Thyroid gland (tissue), 4 donors: ENCODE measurements around the gene SLC30A1. TPM values are rescaled to one million over a fixed set of nuclear protein-coding genes. Genes with fewer than 3 reads are reported as not detected.

Source experiments
- DNase-seq, 2 donors: peaks; one replicate each; pipeline ENCODE4 v3.0.0-alpha.2; 2019
- H3K27ac ChIP-seq, 3 donors: fragments of 200-600 bp; sonication (generic); 1 replicate in 2 of 3; 2 replicates in 1 of 3; pipeline ENCODE4 v1.5.1; 2016 to 2019; ENCODE audit warnings: mild to moderate bottlenecking in 1 of 3, moderate library complexity in 1 of 3
- H3K27me3 ChIP-seq: fragments of 200-600 bp; sonication (generic); one replicate; pipeline ENCODE4 v1.5.1; 2019
- H3K36me3 ChIP-seq, 2 donors: fragments of 200-600 bp; sonication (generic); one replicate each; pipeline ENCODE4 v1.5.1; 2016 to 2019
- H3K4me1 ChIP-seq, 2 donors: fragments of 200-600 bp; sonication (generic); one replicate each; pipeline ENCODE4 v1.5.1; 2017 to 2019
- H3K4me3 ChIP-seq, 3 donors: fragments of 200-600 bp; sonication (generic); replicated peaks in 1 of 3; 1 replicate in 2 of 3; 2 replicates in 1 of 3; pipeline ENCODE4 v1.5.1; 2016; ENCODE audit warnings: mild to moderate bottlenecking in 1 of 3
- H3K9me3 ChIP-seq: fragments of 200-600 bp; sonication (generic); one replicate; pipeline ENCODE4 v1.5.1; 2017
- POLR2A ChIP-seq, 2 donors: fragments of 450-650 bp; IDR thresholded peaks; one replicate each; pipeline ENCODE4 v1.6.1; 2017; ENCODE audit warnings: antibody characterized with exemption in 2 of 2, mild to moderate bottlenecking in 2 of 2, moderate library complexity in 1 of 2
- WGBS, 2 donors: methylation state at CpG; one replicate each; pipeline ENCODE4 v1.1.5; 2017; 5-methylcytosine and 5-hydroxymethylcytosine counted together
- intact Hi-C: fragments of 100-400 bp; cut with DNase I; formaldehyde crosslinking; loops from one replicate; pipeline ENCODE4 v1.15.1; 2023
- total RNA-seq, 4 donors: library from RNA; depleted of rRNA; stranded (reverse); fragments of >200 nt; gene quantifications; one replicate each; pipeline ENCODE4 v1.2.3, GENCODE V29; 2016
- TF ChIP-seq, protein P1 (sequence below), 6 experiments: fragments of 200-600 bp in 3 of 6; fragments of 450-650 bp in 3 of 6; sonication (generic) in 3 of 6; IDR thresholded peaks; one replicate each; pipeline ENCODE4 v1.5.1; 2016 to 2019; ENCODE audit warnings: antibody characterized with exemption in 6 of 6, mild to moderate bottlenecking in 2 of 6, inconsistent platforms in 1 of 6, moderate library complexity in 1 of 6

SLC30A1 gene
- total RNA-seq, 4 donors from 2014 or later: 22.7 to 36.0 (median 32.4) TPM

GRCh38 chr1:211534545-211535291, 44.2 kb downstream of the SLC30A1 start:
- Histone ChIP-seq H3K4me3 (no peak overlapping the region), H3K9me3 (no peaks in the 10 kb centered on the region), H3K36me3 (no peaks in the 10 kb centered on the region), H3K27me3 (no peaks in the 10 kb centered on the region), H3K4me1 (no peaks in the 10 kb centered on the region), H3K27ac (no peak overlapping the region)
- intact Hi-C loops: no loop called here
- no peak for DNase-seq
- WGBS, 2 donors: 88 to 97% methylated on average over 5 of the region's 5 CpGs
- TF ChIP-seq, protein P1, sequence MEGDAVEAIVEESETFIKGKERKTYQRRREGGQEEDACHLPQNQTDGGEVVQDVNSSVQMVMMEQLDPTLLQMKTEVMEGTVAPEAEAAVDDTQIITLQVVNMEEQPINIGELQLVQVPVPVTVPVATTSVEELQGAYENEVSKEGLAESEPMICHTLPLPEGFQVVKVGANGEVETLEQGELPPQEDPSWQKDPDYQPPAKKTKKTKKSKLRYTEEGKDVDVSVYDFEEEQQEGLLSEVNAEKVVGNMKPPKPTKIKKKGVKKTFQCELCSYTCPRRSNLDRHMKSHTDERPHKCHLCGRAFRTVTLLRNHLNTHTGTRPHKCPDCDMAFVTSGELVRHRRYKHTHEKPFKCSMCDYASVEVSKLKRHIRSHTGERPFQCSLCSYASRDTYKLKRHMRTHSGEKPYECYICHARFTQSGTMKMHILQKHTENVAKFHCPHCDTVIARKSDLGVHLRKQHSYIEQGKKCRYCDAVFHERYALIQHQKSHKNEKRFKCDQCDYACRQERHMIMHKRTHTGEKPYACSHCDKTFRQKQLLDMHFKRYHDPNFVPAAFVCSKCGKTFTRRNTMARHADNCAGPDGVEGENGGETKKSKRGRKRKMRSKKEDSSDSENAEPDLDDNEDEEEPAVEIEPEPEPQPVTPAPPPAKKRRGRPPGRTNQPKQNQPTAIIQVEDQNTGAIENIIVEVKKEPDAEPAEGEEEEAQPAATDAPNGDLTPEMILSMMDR (IDR thresholded peaks at IDR 0.05): no peak
- TF ChIP-seq POLR2A (IDR thresholded peaks at IDR 0.05): no peak

GRCh38 chr1:211532088-211532444, 46.9 kb downstream of the SLC30A1 start:
- no peak overlapping the region for H3K27ac ChIP-seq
- DNase-seq: no peak
- H3K27me3 ChIP-seq: no peaks in the 10 kb centered on the region
- H3K9me3 ChIP-seq: no peaks in the 10 kb centered on the region
- no peaks in the 10 kb centered on the region for H3K36me3 ChIP-seq
- peaks cover 5 to 6% of the 10 kb centered on the region in 2 donors for H3K4me1 ChIP-seq
- 82 to 87% methylated on average over 6 of the region's 6 CpGs for WGBS, 2 donors
- intact Hi-C loops: no loop called here
- no peak for TF ChIP-seq POLR2A (IDR thresholded peaks at IDR 0.05)
- TF ChIP-seq, protein P1 (IDR thresholded peaks at IDR 0.05): no peak
- H3K4me3 ChIP-seq: no peak overlapping the region

GRCh38 chr1:211531194-211532087, 47.5 kb downstream of the SLC30A1 start:
- intact Hi-C loops: no loop called here

DNA sequence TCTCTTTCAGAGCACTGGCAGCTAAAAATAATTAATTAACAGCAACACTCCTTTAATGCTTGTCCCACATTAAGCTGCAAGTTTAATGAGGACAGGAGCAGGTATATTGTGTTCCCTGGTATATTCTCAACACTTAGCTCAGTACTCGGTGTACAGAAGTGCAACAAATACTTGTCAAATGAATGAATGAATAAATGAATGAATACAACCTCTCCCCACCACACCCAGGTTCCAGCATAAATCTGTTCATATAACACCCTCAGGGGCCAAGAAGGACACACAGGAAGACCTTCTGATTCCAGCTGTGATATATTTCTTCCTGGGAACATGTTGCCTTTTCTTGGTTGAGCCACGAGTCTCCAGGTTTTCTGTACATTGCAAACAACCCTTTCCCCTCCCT, 48.9 kb downstream of the SLC30A1 start:
- TF ChIP-seq, protein P1 (IDR thresholded peaks at IDR 0.05): no peak
- no peak for TF ChIP-seq POLR2A (IDR thresholded peaks at IDR 0.05)
- 80 to 81% methylated on average over 2 of the region's 2 CpGs for WGBS, 2 donors

More at GRCh38 chr1:211531194-211532087, 47.5 kb downstream of the SLC30A1 start:
- DNase-seq: no peak
- Histone ChIP-seq H3K27me3 (no peaks in the 10 kb centered on the region), H3K36me3 (no peaks in the 10 kb centered on the region), H3K9me3 (no peaks in the 10 kb centered on the region), H3K27ac (no peak overlapping the region), H3K4me3 (no peak overlapping the region), H3K4me1 (peaks cover 5 to 6% of the 10 kb centered on the region in 2 donors)
- WGBS, 2 donors: 83 to 86% methylated on average over 15 of the region's 15 CpGs
- TF ChIP-seq POLR2A (IDR thresholded peaks at IDR 0.05): no peak
- TF ChIP-seq, protein P1 (IDR thresholded peaks at IDR 0.05): no peak

GRCh38 chr1:211529453-211529852, 49.5 kb downstream of the SLC30A1 start:
- H3K9me3 ChIP-seq: no peaks in the 10 kb centered on the region
- DNase-seq: no peak
- H3K27ac ChIP-seq: no peak overlapping the region
- H3K4me3 ChIP-seq: no peak overlapping the region
- intact Hi-C loops: no loop called here
- H3K27me3 ChIP-seq: no peaks in the 10 kb centered on the region
- 64 to 66% methylated on average over 9 of the region's 9 CpGs for WGBS, 2 donors
- no peaks in the 10 kb centered on the region for H3K36me3 ChIP-seq
- H3K4me1 ChIP-seq: peaks cover 5 to 6% of the 10 kb centered on the region in 2 donors
- TF ChIP-seq, protein P1 (IDR thresholded peaks at IDR 0.05): no peak
- TF ChIP-seq POLR2A (IDR thresholded peaks at IDR 0.05): no peak

More for the DNA sequence above, 48.9 kb downstream of the SLC30A1 start:
- intact Hi-C loops: no loop called here
- Histone ChIP-seq H3K9me3 (no peaks in the 10 kb centered on the region), H3K4me3 (no peak overlapping the region), H3K4me1 (peaks cover 5 to 6% of the 10 kb centered on the region in 2 donors), H3K36me3 (no peaks in the 10 kb centered on the region), H3K27me3 (no peaks in the 10 kb centered on the region), H3K27ac (no peak overlapping the region)
- no peak for DNase-seq
